Activated T-helper 1 cell treated with Interleukin-2 at 50 U/mL for 16 hours (primary cell): Measurements from ENCODE around the gene TIMM10.

Experiments used
- DNase-seq: peaks from one replicate; pipeline ENCODE4 v3.0.0-alpha.2; 2020; ENCODE audit warnings: low read depth

Gene TIMM10

GRCh38 chr11:57530596-57531507 lies at the start of gene TIMM10:
TSS of gene TIMM10 (minus strand) at chr11:57530754. CDS start at chr11:57530189, 565 bp downstream.
- DNase-seq = peak; percentile 89

- no peak for DNase-seq
These were observed 43.5 kb upstream of the TIMM10 start for GRCh38 chr11:57574061-57574460.

- no peak for DNase-seq
These were observed 41.1 kb upstream of the TIMM10 start for GRCh38 chr11:57571606-57572005.

- peak; percentile 78 for DNase-seq
These were observed 37.8 kb upstream of the TIMM10 start for GRCh38 chr11:57568330-57568766.

- DNase-seq = peak; percentile 37
These were observed 37.2 kb upstream of the TIMM10 start, which contains the start of gene UBE2L6 for GRCh38 chr11:57567515-57568329. TSS of gene UBE2L6 (minus strand) at chr11:57567672. CDS start at chr11:57567611, 61 bp downstream.

- no peak for DNase-seq
These were observed 36.5 kb upstream of the TIMM10 start for GRCh38 chr11:57566905-57567514.

- DNase-seq = no peak
These were observed 35.7 kb upstream of the TIMM10 start for GRCh38 chr11:57566005-57566904.

GRCh38 chr11:57562596-57562995 lies 32.0 kb upstream of the TIMM10 start:
- DNase-seq = no peak

GRCh38 chr11:57560146-57560545 lies 29.6 kb upstream of the TIMM10 start:
- no peak for DNase-seq

- no peak for DNase-seq
These were observed 25.5 kb upstream of the TIMM10 start for GRCh38 chr11:57556041-57556440.

- no peak for DNase-seq
These were observed 24.8 kb upstream of the TIMM10 start for GRCh38 chr11:57555393-57555792.

- no peak for DNase-seq
These were observed 21.9 kb upstream of the TIMM10 start for GRCh38 chr11:57552479-57552878.

- no peak for DNase-seq
These were observed 21.4 kb upstream of the TIMM10 start for GRCh38 chr11:57551941-57552340.

GRCh38 chr11:57549983-57550382 lies 19.4 kb upstream of the TIMM10 start:
- no peak for DNase-seq

- no peak for DNase-seq
These were observed 17.4 kb upstream of the TIMM10 start for GRCh38 chr11:57547854-57548377.

GRCh38 chr11:57546869-57547475 lies 16.4 kb upstream of the TIMM10 start:
- DNase-seq = no peak

- DNase-seq = no peak
These were observed 15.9 kb upstream of the TIMM10 start for GRCh38 chr11:57546451-57546850.

GRCh38 chr11:57545883-57546282 lies 15.3 kb upstream of the TIMM10 start:
- no peak for DNase-seq

GRCh38 chr11:57544566-57544965 lies 14.0 kb upstream of the TIMM10 start:
- no peak for DNase-seq

- DNase-seq = no peak
These were observed 13.0 kb upstream of the TIMM10 start for GRCh38 chr11:57543593-57543992.

- no peak for DNase-seq
These were observed 12.0 kb upstream of the TIMM10 start for GRCh38 chr11:57542582-57542981.
